ENCODE data around the gene MT4. TPM values are rescaled to one million over a fixed set of nuclear protein-coding genes. Genes with fewer than 3 reads are reported as not detected.
"Not testable (repeated sequence)": the region's sequence is repeated elsewhere in the genome, so short reads cannot be mapped to it uniquely, and the experiment has no call there.

Gene MT4
- total and polyA plus RNA-seq, 2 experiments from 2014 or later, result not detected

DNA sequence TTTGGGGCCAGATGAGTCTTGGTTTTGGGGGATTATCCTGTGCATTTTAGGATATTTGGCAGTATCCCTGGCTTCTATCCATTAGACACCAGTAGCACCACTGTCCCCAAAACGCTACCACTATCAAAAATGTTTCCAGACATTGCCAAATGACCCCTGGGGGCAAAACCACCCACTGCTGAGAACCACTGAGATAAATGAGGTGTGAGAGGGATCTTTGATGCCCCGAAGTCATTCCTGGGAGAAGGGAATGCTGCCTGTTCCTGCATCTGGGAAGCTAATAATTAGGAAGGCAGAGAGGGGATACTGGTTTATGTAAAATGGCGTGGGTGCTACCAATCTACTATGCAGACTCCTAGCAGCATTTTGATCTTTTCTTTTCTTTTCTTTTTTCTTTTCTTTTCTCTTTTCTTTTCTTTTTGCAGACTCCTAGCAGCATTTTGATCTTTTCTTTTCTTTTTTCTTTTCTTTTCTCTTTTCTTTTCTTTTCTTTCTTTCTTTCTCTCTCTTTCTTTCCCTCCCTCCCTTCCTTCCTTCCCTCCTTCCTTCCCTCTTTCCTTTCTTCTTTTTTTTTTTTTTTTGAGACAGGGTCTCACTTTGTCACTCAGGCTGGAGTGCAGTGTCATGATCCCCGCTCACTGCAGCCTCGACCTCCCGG is 15.6 kb downstream of the MT4 start:
- 64 to 70% methylated on average over 6 of the region's 6 CpGs for WGBS, 2 experiments (ENCODE audit: low coverage in 1 of 2, low lambda C conversion rate in 2 of 2, missing lambda C conversion rate in 2 of 2)

DNA sequence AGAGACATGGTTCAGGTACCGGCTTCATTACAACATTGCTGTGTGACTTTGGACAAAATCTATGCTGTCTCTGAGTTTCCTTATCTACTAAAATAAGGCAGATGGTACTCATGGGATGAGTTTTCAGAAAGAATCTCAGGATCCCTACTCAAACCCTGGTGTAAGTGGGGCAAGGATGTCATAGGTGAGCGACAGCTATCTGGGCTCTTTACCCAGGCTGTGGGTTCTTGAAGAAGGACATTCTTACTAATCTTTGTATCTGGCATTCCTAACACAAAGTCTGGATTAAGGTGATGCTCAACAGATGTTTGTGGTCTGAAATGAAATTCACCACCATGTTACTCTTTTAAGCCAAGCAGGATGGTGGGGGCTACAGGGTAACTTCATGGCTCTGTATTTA is 18.0 kb downstream of the MT4 start:
- H3K27ac ChIP-seq; DNase-seq; H3K79me2 ChIP-seq (ENCODE audit: insufficient read depth); H3K4me2 ChIP-seq (ENCODE audit: unreplicated experiment); in situ Hi-C loops (cut with MboI); H3K36me3 ChIP-seq (ENCODE audit: low read depth); H3K9me3 ChIP-seq (ENCODE audit: low read depth); H3K4me1 ChIP-seq (ENCODE audit: insufficient read depth); H3K9me2 ChIP-seq (ENCODE audit: insufficient read depth); H4K20me1 ChIP-seq (ENCODE audit: insufficient read depth); H2AFZ ChIP-seq; H3K9ac ChIP-seq; H3F3A ChIP-seq (ENCODE audit: insufficient read depth); H3K4me3 ChIP-seq: not testable (repeated sequence)
- H3K27me3 ChIP-seq (replicated peaks; ENCODE audit: insufficient read depth), result peaks cover 13% of the 10 kb centered on the region; the same call in 1 of the 2 replicates
- 92 to 98% methylated on average over 2 of the region's 2 CpGs for WGBS, 2 experiments (ENCODE audit: low coverage in 1 of 2, low lambda C conversion rate in 2 of 2, missing lambda C conversion rate in 2 of 2)

More for the DNA sequence above, 15.6 kb downstream of the MT4 start:
- Histone ChIP-seq H3K4me3 (no peak overlapping the region), H4K20me1 (ENCODE audit: insufficient read depth) (no peaks in the 10 kb centered on the region), H3K79me2 (ENCODE audit: insufficient read depth) (no peaks in the 10 kb centered on the region), H3K27me3 (replicated peaks; ENCODE audit: insufficient read depth) (0 out of 2 replicates have a peak, but pooled peaks cover 5% of the 10 kb centered on the region), H3F3A (ENCODE audit: insufficient read depth) (no peaks in the 10 kb centered on the region), H2AFZ (no peak overlapping the region), H3K9me3 (ENCODE audit: low read depth) (no peaks in the 10 kb centered on the region), H3K4me1 (ENCODE audit: insufficient read depth) (no peaks in the 10 kb centered on the region), H3K9ac (no peak overlapping the region), H3K4me2 (ENCODE audit: unreplicated experiment) (no peak overlapping the region), H3K9me2 (ENCODE audit: insufficient read depth) (no peaks in the 10 kb centered on the region), H3K27ac (no peak overlapping the region), H3K36me3 (ENCODE audit: low read depth) (no peaks in the 10 kb centered on the region)
- in situ Hi-C loops (cut with MboI), result no loop called here
- DNase-seq, result no peak
- no peak for TF ChIP-seq EZH2 (IDR thresholded peaks at IDR 0.05; ENCODE audit: insufficient read depth, poor library complexity, severe bottlenecking)

GRCh38 chr16:56583351-56584168 is 18.7 kb downstream of the MT4 start:
- no peak for TF ChIP-seq EZH2 (IDR thresholded peaks at IDR 0.05; ENCODE audit: insufficient read depth, poor library complexity, severe bottlenecking)
- no peak for TF ChIP-seq EZH2phosphoT487 (IDR thresholded peaks at IDR 0.05; ENCODE audit: insufficient read depth, low read depth)
- 76 to 83% methylated on average over 10 to 11 of the region's 11 CpGs for WGBS, 2 experiments (ENCODE audit: low coverage in 1 of 2, low lambda C conversion rate in 2 of 2, missing lambda C conversion rate in 2 of 2)
- Histone ChIP-seq H4K20me1 (ENCODE audit: insufficient read depth) (no peaks in the 10 kb centered on the region), H3K4me3 (no peak overlapping the region), H3K4me1 (ENCODE audit: insufficient read depth) (no peaks in the 10 kb centered on the region), H3F3A (ENCODE audit: insufficient read depth) (no peaks in the 10 kb centered on the region), H3K27me3 (replicated peaks; ENCODE audit: insufficient read depth) (peaks cover 18% of the 10 kb centered on the region), H3K36me3 (ENCODE audit: low read depth) (no peaks in the 10 kb centered on the region), H3K79me2 (ENCODE audit: insufficient read depth) (no peaks in the 10 kb centered on the region), H3K27ac (no peak overlapping the region), H2AFZ (no peak overlapping the region), H3K9me3 (ENCODE audit: low read depth) (no peaks in the 10 kb centered on the region), H3K9ac (no peak overlapping the region), H3K9me2 (ENCODE audit: insufficient read depth) (no peaks in the 10 kb centered on the region), H3K4me2 (ENCODE audit: unreplicated experiment) (no peak overlapping the region)
- in situ Hi-C loops (cut with MboI), result no loop called here
- DNase-seq, result no peak

- Histone ChIP-seq H3F3A (ENCODE audit: insufficient read depth) (no peaks in the 10 kb centered on the region), H3K27me3 (replicated peaks; ENCODE audit: insufficient read depth) (peaks cover 24% of the 10 kb centered on the region), H3K9ac (no peak overlapping the region), H3K4me2 (ENCODE audit: unreplicated experiment) (no peak overlapping the region), H3K4me3 (no peak overlapping the region), H3K4me1 (ENCODE audit: insufficient read depth) (no peaks in the 10 kb centered on the region), H3K9me2 (ENCODE audit: insufficient read depth) (no peaks in the 10 kb centered on the region), H2AFZ (no peak overlapping the region), H4K20me1 (ENCODE audit: insufficient read depth) (no peaks in the 10 kb centered on the region), H3K36me3 (ENCODE audit: low read depth) (no peaks in the 10 kb centered on the region), H3K9me3 (ENCODE audit: low read depth) (no peaks in the 10 kb centered on the region), H3K27ac (no peak overlapping the region), H3K79me2 (ENCODE audit: insufficient read depth) (no peaks in the 10 kb centered on the region)
- TF ChIP-seq EZH2 (IDR thresholded peaks at IDR 0.05; ENCODE audit: insufficient read depth, poor library complexity, severe bottlenecking) (no peak), EZH2phosphoT487 (IDR thresholded peaks at IDR 0.05; ENCODE audit: insufficient read depth, low read depth) (no peak)
- 85% methylated on average over 11 of the region's 11 CpGs for WGBS, 2 experiments (ENCODE audit: low coverage in 1 of 2, low lambda C conversion rate in 2 of 2, missing lambda C conversion rate in 2 of 2)
- no peak for DNase-seq
- in situ Hi-C loops (cut with MboI), result no loop called here
Observed at GRCh38 chr16:56584276-56584675, 19.4 kb downstream of the MT4 start.
